Germinal center (tissue), 1 donor: ENCODE data around the gene TRPM3.
"Not testable (repeated sequence)": the region's sequence is repeated elsewhere in the genome, so short reads cannot be mapped to it uniquely, and the experiment has no call there.

Source experiments
- DNase-seq: peaks from one replicate; pipeline ENCODE4 v3.0.0; 2012; ENCODE audit warnings: mixed read lengths, low spot score

The TRPM3 gene

GRCh38 chr9:70654144-70654543 is 467.3 kb downstream of the TRPM3 start:
- no peak for DNase-seq

GRCh38 chr9:70644627-70645026 is 476.8 kb downstream of the TRPM3 start:
- not testable (repeated sequence) for DNase-seq

GRCh38 chr9:70642341-70642740 is 479.1 kb downstream of the TRPM3 start:
- DNase-seq: no peak

- DNase-seq: no peak
These were observed 479.8 kb downstream of the TRPM3 start for GRCh38 chr9:70641631-70642030.

- DNase-seq: no peak
These were observed 480.4 kb downstream of the TRPM3 start for GRCh38 chr9:70641031-70641430.

GRCh38 chr9:70639853-70640814 is 481.3 kb downstream of the TRPM3 start:
- DNase-seq: no peak

- no peak for DNase-seq
These were observed 485.6 kb downstream of the TRPM3 start for GRCh38 chr9:70635790-70636189.

GRCh38 chr9:70634696-70635095 is 486.7 kb downstream of the TRPM3 start:
- DNase-seq: no peak

GRCh38 chr9:70630971-70631370 is 490.4 kb downstream of the TRPM3 start:
- DNase-seq: no peak

GRCh38 chr9:70629080-70629685 is 492.2 kb downstream of the TRPM3 start:
- peak; percentile 30 for DNase-seq

GRCh38 chr9:70625078-70625477 is 496.3 kb downstream of the TRPM3 start:
- DNase-seq: no peak

GRCh38 chr9:70618784-70619183 is 502.6 kb downstream of the TRPM3 start:
- DNase-seq: no peak

GRCh38 chr9:70617033-70617828 is 504.2 kb downstream of the TRPM3 start:
- DNase-seq: no peak

GRCh38 chr9:70616228-70616990 is 505.0 kb downstream of the TRPM3 start:
- no peak for DNase-seq

GRCh38 chr9:70615464-70616138 is 505.8 kb downstream of the TRPM3 start:
- DNase-seq: no peak

GRCh38 chr9:70614786-70615463 is 506.5 kb downstream of the TRPM3 start:
- no peak for DNase-seq

- DNase-seq: no peak
These were observed 508.2 kb downstream of the TRPM3 start for GRCh38 chr9:70613024-70613768.

- DNase-seq: no peak
These were observed 511.2 kb downstream of the TRPM3 start for GRCh38 chr9:70610287-70610644.

- DNase-seq: no peak
These were observed 511.7 kb downstream of the TRPM3 start for GRCh38 chr9:70609542-70610286.
